Stomach (tissue), 9 donors: ENCODE measurements around the gene IGFBP3. TPM values are rescaled to one million over a fixed set of nuclear protein-coding genes. Genes with fewer than 3 reads are reported as not detected.

Experiments
- DNase-seq, 2 donors: peaks; one replicate each; pipeline versions ENCODE4 v3.0.0 to v3.0.0-alpha.2; 2013 to 2019
- H3K27ac ChIP-seq, 5 donors: fragments of 200-600 bp in 4 of 5; sonication (generic) in 4 of 5; one replicate each; pipeline ENCODE4 v1.5.1; 2013 to 2019; ENCODE audit warnings: mild to moderate bottlenecking in 1 of 5, moderate library complexity in 1 of 5
- H3K27me3 ChIP-seq, 3 donors: fragments of 200-600 bp; sonication (generic); one replicate each; pipeline ENCODE4 v1.5.1; 2017 to 2019; ENCODE audit warnings: mixed run types in 1 of 3
- H3K36me3 ChIP-seq, 4 donors: fragments of 200-600 bp; sonication (generic); 1 replicate in 3 of 4; 2 replicates in 1 of 4; pipeline ENCODE4 v1.5.1; 2016 to 2019
- H3K4me1 ChIP-seq, 4 donors: fragments of 200-600 bp; sonication (generic); one replicate each; pipeline ENCODE4 v1.5.1; 2016 to 2019
- H3K4me3 ChIP-seq, 4 donors: fragments of 200-600 bp; sonication (generic) in 3 of 4; one replicate each; pipeline ENCODE4 v1.5.1; 2016 to 2019; ENCODE audit warnings: mild to moderate bottlenecking in 1 of 4
- H3K9me3 ChIP-seq, 4 donors: fragments of 200-600 bp; sonication (generic); one replicate each; pipeline ENCODE4 v1.5.1; 2016 to 2019
- EP300 ChIP-seq: sonication (generic); formaldehyde crosslinking; IDR thresholded peaks from one replicate; pipeline ENCODE4 v1.6.1; 2017; ENCODE audit warnings: antibody characterized with exemption
- POLR2A ChIP-seq, 4 donors: fragments of 450-650 bp; IDR thresholded peaks; one replicate each; pipeline ENCODE4 v1.6.1; 2016; ENCODE audit warnings: antibody characterized with exemption in 4 of 4, control low read depth in 2 of 4, mild to moderate bottlenecking in 1 of 4, moderate library complexity in 1 of 4
- POLR2AphosphoS5 ChIP-seq, 3 donors: sonication (generic); formaldehyde crosslinking; IDR thresholded peaks; one replicate each; pipeline ENCODE4 v1.6.1; 2016; ENCODE audit warnings: antibody characterized with exemption in 3 of 3
- WGBS, 5 donors: extraction: QIAGEN DNeasy Blood & Tissue Kit in 3 of 5; methylation state at CpG; one replicate each; pipeline versions ENCODE4 v1.1.5 to v1.1.7; 2013 to 2018; 5-methylcytosine and 5-hydroxymethylcytosine counted together
- intact Hi-C: fragments of 100-400 bp; cut with DNase I; formaldehyde crosslinking; loops from one replicate; pipeline ENCODE4 v1.15.1; 2023; ENCODE audit warnings: low total_unique reads
- polyA plus RNA-seq, 3 donors: library from polyadenylated mRNA; stranded (reverse); fragments of 200-250 nt; gene quantifications; one replicate each; pipeline ENCODE4 v1.2.3, GENCODE V29; 2013
- total RNA-seq, 5 donors: library from RNA; depleted of rRNA; stranded (reverse); fragments of >200 nt; gene quantifications; one replicate each; pipeline versions ENCODE4 v1.1.0 to v1.2.3, GENCODE V29; 2014 to 2016
- TF ChIP-seq, protein P1 (sequence below), 7 experiments: fragments of 450-650 bp in 4 of 7; fragments of 200-600 bp in 3 of 7; sonication (generic) in 3 of 7; IDR thresholded peaks; one replicate each; pipeline ENCODE4 v1.5.1; 2016 to 2019; ENCODE audit warnings: antibody characterized with exemption in 7 of 7, control low read depth in 2 of 7, mild to moderate bottlenecking in 1 of 7
- donor health status: healthy with polysubstance abuse.
- donor health status: Bipolar disorder and iron deficiency.
- donor health status: healthy.

Gene IGFBP3
- total and polyA plus RNA-seq, 8 donors: 12.1 to 218 (median 53.9) TPM

GRCh38 chr7:45919231-45919784, 1.8 kb downstream of the IGFBP3 start:
- Histone ChIP-seq H3K27me3 (peaks cover 6 to 65% (median 45%) of the 10 kb centered on the region in 3 donors), H3K27ac (no peak overlapping the region), H3K36me3 (peaks cover 0 to 15% (median 10%) of the 10 kb centered on the region in 4 donors), H3K4me1 (peaks cover 30 to 60% (median 49%) of the 10 kb centered on the region in 4 donors), H3K4me3 (peak overlapping the region; percentile 49 to 56 (median 50)), H3K9me3 (no peaks in the 10 kb centered on the region)
- WGBS, 5 donors: 32 to 45% (median 43%) methylated on average over 9 of the region's 9 CpGs
- DNase-seq: no peak
- no peak for TF ChIP-seq POLR2AphosphoS5 (IDR thresholded peaks at IDR 0.05)
- TF ChIP-seq EP300: no peak
- TF ChIP-seq, protein P1, sequence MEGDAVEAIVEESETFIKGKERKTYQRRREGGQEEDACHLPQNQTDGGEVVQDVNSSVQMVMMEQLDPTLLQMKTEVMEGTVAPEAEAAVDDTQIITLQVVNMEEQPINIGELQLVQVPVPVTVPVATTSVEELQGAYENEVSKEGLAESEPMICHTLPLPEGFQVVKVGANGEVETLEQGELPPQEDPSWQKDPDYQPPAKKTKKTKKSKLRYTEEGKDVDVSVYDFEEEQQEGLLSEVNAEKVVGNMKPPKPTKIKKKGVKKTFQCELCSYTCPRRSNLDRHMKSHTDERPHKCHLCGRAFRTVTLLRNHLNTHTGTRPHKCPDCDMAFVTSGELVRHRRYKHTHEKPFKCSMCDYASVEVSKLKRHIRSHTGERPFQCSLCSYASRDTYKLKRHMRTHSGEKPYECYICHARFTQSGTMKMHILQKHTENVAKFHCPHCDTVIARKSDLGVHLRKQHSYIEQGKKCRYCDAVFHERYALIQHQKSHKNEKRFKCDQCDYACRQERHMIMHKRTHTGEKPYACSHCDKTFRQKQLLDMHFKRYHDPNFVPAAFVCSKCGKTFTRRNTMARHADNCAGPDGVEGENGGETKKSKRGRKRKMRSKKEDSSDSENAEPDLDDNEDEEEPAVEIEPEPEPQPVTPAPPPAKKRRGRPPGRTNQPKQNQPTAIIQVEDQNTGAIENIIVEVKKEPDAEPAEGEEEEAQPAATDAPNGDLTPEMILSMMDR (IDR thresholded peaks at IDR 0.05): no peak
- no peak for TF ChIP-seq POLR2A (IDR thresholded peaks at IDR 0.05)
- intact Hi-C loops: loop anchor here (5.0 kb wide), 3 partner anchors 433 to 1258 kb away; no protein-coding TSS in a partner anchor

GRCh38 chr7:45918556-45918955, 2.5 kb downstream of the IGFBP3 start:
- Histone ChIP-seq H3K4me3 (peak overlapping the region in 1 of 4 donors; percentile 51), H3K27ac (no peak overlapping the region), H3K36me3 (peaks cover 0 to 16% (median 12%) of the 10 kb centered on the region in 4 donors), H3K4me1 (peaks cover 30 to 59% (median 49%) of the 10 kb centered on the region in 4 donors), H3K9me3 (no peaks in the 10 kb centered on the region), H3K27me3 (peaks cover 6 to 65% (median 45%) of the 10 kb centered on the region in 3 donors)
- no peak for DNase-seq
- intact Hi-C loops: loop anchor here (5.0 kb wide), 3 partner anchors 434 to 1259 kb away; no protein-coding TSS in a partner anchor
- TF ChIP-seq EP300 (no peak), POLR2A (IDR thresholded peaks at IDR 0.05) (no peak), POLR2AphosphoS5 (IDR thresholded peaks at IDR 0.05) (no peak)
- 58 to 79% (median 64%) methylated on average over 2 of the region's 2 CpGs for WGBS, 5 donors

DNA sequence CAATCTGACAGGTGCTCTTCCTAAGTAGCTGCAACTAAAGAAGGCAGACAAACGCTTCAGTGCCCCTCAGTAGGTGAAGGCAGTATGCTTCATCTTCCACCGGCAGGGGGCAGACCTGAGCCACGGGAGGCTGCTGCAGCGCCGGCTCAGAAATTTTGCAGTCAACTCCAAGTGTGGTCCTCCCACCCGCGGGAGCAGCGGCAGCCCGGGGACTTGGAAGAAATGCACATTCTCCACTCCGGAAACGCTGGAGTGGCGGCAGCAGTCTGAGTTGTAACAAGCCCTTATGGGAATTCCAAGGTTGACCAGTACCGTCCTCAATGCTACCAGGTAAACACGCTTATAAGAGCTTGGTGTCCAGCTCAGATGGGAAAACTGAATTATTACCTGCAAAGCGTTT, 3.4 kb downstream of the IGFBP3 start:
- peaks cover 6 to 60% (median 41%) of the 10 kb centered on the region in 3 donors for H3K27me3 ChIP-seq
- WGBS, 5 donors: 7 to 11% (median 8%) methylated on average over 15 of the region's 15 CpGs
- peak overlapping the region in 2 of 4 donors; percentile 35 to 51 for H3K4me3 ChIP-seq
- H3K36me3 ChIP-seq: peaks cover 0 to 25% (median 16%) of the 10 kb centered on the region in 4 donors
- peaks cover 26 to 50% (median 44%) of the 10 kb centered on the region in 4 donors for H3K4me1 ChIP-seq
- peak; percentile 80 to 89 for DNase-seq
- H3K9me3 ChIP-seq: no peaks in the 10 kb centered on the region
- no peak overlapping the region for H3K27ac ChIP-seq
- TF ChIP-seq, protein P1 (IDR thresholded peaks at IDR 0.05): peak in 4 of 7 experiments; percentile 71 to 89 (median 85)
- no peak for TF ChIP-seq EP300
- intact Hi-C loops: loop anchor here (5.0 kb wide), 3 partner anchors 435 to 1260 kb away; no protein-coding TSS in a partner anchor

DNA sequence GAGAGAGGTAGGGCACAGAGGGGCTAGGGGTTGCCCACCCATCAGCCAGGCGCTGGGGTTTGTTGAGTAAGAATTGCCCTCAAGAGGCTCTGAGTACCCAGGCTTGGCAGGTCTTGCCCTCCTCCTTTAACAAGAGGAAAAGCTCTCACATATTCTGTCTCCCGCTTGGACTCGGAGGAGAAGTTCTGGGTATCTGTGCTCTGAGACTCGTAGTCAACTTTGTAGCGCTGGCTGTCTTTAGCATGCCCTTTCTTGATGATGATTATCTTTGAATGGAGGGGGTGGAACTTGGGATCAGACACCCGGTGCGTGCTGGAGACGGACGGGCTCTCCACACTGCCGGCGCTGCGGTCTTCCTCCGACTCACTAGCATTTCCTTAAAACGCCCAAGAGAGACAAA, 4.0 kb downstream of the IGFBP3 start:
- no peak overlapping the region for H3K4me3 ChIP-seq
- TF ChIP-seq POLR2A (IDR thresholded peaks at IDR 0.05) (no peak), POLR2AphosphoS5 (IDR thresholded peaks at IDR 0.05) (no peak), EP300 (no peak)
- TF ChIP-seq, protein P1 (IDR thresholded peaks at IDR 0.05): no peak
- peaks cover 5 to 55% (median 41%) of the 10 kb centered on the region in 3 donors for H3K27me3 ChIP-seq
- H3K9me3 ChIP-seq: no peaks in the 10 kb centered on the region
- WGBS, 5 donors: 73 to 82% (median 75%) methylated on average over 14 of the region's 14 CpGs
- DNase-seq: no peak
- no peak overlapping the region for H3K27ac ChIP-seq
- peaks cover 0 to 25% (median 18%) of the 10 kb centered on the region in 4 donors for H3K36me3 ChIP-seq
- intact Hi-C loops: loop anchor here (5.0 kb wide), 3 partner anchors 435 to 1260 kb away; no protein-coding TSS in a partner anchor
- peaks cover 21 to 44% (median 38%) of the 10 kb centered on the region in 4 donors for H3K4me1 ChIP-seq
